ENCODE measurements around the gene RUNX2.

DNA sequence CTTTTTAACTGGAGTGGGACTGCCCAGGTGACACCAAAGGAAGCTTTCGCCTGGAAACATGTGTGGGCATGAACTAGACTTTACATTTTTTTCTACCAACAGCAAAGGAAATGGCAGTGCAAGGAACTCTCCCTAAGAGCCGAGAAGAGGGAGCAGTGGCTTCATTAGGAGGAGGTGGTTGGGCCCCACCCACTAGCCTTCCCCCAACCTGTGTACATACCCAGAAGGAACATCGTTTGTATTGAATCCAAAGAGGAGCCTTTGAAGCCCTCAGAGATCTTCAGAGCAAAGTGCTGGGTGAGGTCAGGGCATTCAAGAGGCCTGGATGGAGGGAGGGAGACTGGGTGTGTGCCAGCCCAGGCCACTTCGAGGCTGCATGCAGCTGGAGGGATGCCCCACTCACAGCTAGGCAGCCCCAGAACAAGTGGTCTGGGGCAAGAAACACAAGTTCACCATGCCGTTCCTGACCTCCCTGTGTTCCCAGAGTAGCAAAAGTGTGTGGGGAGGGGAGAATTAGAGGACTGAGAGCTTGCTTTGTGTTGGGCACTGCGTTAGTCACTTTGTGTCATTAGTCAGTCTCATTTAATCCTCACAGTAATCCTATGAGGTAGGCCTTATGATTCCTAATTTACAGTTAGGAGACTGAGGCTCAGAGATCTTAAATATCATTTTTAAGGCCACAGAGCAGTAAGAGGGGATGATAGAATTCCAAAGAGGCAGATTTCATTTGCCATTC lies 241.2 kb downstream of the RUNX2 start:
- TF ChIP-seq, protein P1, sequence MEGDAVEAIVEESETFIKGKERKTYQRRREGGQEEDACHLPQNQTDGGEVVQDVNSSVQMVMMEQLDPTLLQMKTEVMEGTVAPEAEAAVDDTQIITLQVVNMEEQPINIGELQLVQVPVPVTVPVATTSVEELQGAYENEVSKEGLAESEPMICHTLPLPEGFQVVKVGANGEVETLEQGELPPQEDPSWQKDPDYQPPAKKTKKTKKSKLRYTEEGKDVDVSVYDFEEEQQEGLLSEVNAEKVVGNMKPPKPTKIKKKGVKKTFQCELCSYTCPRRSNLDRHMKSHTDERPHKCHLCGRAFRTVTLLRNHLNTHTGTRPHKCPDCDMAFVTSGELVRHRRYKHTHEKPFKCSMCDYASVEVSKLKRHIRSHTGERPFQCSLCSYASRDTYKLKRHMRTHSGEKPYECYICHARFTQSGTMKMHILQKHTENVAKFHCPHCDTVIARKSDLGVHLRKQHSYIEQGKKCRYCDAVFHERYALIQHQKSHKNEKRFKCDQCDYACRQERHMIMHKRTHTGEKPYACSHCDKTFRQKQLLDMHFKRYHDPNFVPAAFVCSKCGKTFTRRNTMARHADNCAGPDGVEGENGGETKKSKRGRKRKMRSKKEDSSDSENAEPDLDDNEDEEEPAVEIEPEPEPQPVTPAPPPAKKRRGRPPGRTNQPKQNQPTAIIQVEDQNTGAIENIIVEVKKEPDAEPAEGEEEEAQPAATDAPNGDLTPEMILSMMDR (IDR thresholded peaks at IDR 0.05; ENCODE audit: low read length), result no peak
- TF ChIP-seq EZH2 (IDR thresholded peaks at IDR 0.05; ENCODE audit: borderline replicate concordance, low read length), result no peak

All from OCI-LY1 (cell line).